Muscle layer of duodenum (tissue), 2 donors: ENCODE data around the gene ARL3.

Experiments
- H3K27ac ChIP-seq: one replicate; pipeline ENCODE4 v1.7.0; 2013; ENCODE audit warnings: mild to moderate bottlenecking, low read length
- H3K27me3 ChIP-seq: one replicate; pipeline ENCODE4 v1.7.0; 2013; ENCODE audit warnings: low read depth, mild to moderate bottlenecking, control low read depth, low read length
- H3K36me3 ChIP-seq, 2 donors: one replicate each; pipeline ENCODE4 v1.7.0; 2013; ENCODE audit warnings: low read length in 2 of 2, control low read depth in 1 of 2, mild to moderate bottlenecking in 1 of 2; ENCODE audit not compliant: insufficient read depth in 2 of 2, control insufficient read depth in 1 of 2
- H3K4me1 ChIP-seq, 2 donors: one replicate each; pipeline ENCODE4 v1.7.0; 2013; ENCODE audit warnings: low read length in 2 of 2, mild to moderate bottlenecking in 2 of 2, control low read depth in 1 of 2, moderate library complexity in 1 of 2; ENCODE audit not compliant: insufficient read depth in 2 of 2, control insufficient read depth in 1 of 2
- H3K4me3 ChIP-seq, 2 donors: one replicate each; pipeline ENCODE4 v1.7.0; 2013; ENCODE audit warnings: low read length in 2 of 2, low read depth in 1 of 2, mild to moderate bottlenecking in 1 of 2
- H3K9me3 ChIP-seq, 2 donors: one replicate each; pipeline ENCODE4 v1.7.0; 2013; ENCODE audit warnings: low read length in 2 of 2, control low read depth in 1 of 2, mild to moderate bottlenecking in 1 of 2; ENCODE audit not compliant: control insufficient read depth in 1 of 2
- donor health status: healthy.

The ARL3 gene

DNA sequence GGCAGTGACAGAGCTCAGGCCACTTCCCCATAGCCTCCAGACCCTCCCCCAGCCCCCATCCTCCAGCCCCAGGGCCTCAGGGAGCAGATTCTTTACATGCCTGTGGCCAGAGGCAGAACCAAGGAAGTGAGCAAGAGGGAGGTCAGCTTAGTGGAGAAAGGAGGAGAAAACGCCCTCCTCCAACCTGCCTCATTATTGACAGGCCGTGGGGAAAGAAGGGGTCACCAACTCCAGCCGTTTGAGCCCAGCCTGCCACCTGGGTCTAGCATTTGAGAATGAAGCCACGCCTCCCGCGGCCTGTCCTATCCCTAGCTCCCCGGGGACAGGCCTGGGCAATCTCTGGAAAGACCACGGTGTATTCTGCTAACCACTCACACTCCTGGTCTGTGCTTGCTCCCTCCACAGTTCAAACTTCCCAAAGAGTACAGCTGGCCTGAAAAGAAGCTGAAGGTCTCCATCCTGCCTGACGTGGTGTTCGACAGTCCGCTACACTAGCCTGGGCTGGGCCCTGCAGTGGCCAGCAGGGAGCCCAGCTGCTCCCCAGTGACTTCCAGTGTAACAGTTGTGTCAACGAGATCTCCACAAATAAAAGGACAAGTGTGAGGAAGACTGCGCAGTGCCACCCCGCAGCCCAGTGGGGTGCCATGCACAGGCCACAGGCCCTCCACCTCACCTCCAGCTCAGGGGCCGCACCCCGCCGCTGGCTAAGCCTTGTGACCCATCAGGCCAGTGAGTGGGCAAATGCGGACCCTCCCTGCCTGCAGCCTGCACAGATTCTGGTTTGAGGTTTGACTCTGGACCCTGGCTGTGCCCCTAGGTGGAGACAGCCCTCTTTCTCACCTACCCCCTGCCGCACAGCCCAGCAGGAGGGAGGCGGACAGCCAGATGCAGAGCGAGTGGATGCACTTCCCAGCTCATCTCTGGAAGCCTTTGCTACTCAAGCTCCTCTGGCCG lies 84.3 kb downstream of the ARL3 start:
- Histone ChIP-seq H3K9me3 (no peaks in the 10 kb centered on the region), H3K36me3 (peaks cover 3 to 7% of the 10 kb centered on the region in 2 donors), H3K27ac (peak overlapping the region; percentile 23), H3K4me3 (no peak overlapping the region), H3K4me1 (peaks cover 33 to 55% of the 10 kb centered on the region in 2 donors), H3K27me3 (no peaks in the 10 kb centered on the region)

DNA sequence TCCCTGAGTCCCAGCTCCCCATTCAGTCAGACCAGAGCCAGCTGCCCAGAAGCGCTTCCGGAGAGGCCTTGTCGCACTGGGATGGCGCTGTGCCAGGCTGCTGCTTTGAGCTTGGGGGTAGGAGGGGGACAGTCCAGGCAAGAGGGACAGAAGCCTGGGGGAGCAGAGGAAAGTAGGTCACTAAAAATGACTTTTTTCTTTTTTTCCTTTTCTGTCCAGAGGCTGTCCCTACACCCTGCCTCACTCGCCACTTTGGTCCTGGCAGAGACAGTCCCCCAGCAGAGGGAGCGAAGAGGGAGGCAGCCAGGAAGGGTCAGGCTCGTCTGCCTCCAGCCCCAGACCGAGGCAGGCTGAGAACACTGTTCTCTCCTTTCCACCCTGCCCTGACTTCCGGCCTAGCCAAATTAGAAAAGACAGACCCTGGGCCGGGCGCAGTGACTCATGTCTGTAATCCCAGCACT lies 85.7 kb downstream of the ARL3 start:
- peaks cover 3 to 7% of the 10 kb centered on the region in 2 donors for H3K36me3 ChIP-seq
- H3K27ac ChIP-seq, result peak overlapping the region; percentile 91
- peaks cover 31 to 42% of the 10 kb centered on the region in 2 donors for H3K4me1 ChIP-seq
- no peaks in the 10 kb centered on the region for H3K27me3 ChIP-seq
- no peaks in the 10 kb centered on the region for H3K9me3 ChIP-seq
- peak overlapping the region in 1 of 2 donors; percentile 22 for H3K4me3 ChIP-seq

GRCh38 chr10:102627736-102628293 lies 86.4 kb downstream of the ARL3 start:
- Histone ChIP-seq H3K27me3 (no peaks in the 10 kb centered on the region), H3K9me3 (no peaks in the 10 kb centered on the region), H3K36me3 (peaks cover 3 to 7% of the 10 kb centered on the region in 2 donors), H3K4me1 (peaks cover 28 to 35% of the 10 kb centered on the region in 2 donors), H3K4me3 (peak overlapping the region in 1 of 2 donors; percentile 22), H3K27ac (peak overlapping the region; percentile 91)

- Histone ChIP-seq H3K27ac (peak overlapping the region; percentile 91), H3K27me3 (no peaks in the 10 kb centered on the region), H3K4me3 (peak overlapping the region in 1 of 2 donors; percentile 22), H3K9me3 (no peaks in the 10 kb centered on the region), H3K36me3 (peaks cover 3 to 7% of the 10 kb centered on the region in 2 donors), H3K4me1 (peaks cover 23 to 32% of the 10 kb centered on the region in 2 donors)
These were observed 86.9 kb downstream of the ARL3 start for GRCh38 chr10:102627291-102627735.

- Histone ChIP-seq H3K4me3 (no peak overlapping the region), H3K27ac (peak overlapping the region; percentile 91), H3K9me3 (no peaks in the 10 kb centered on the region), H3K36me3 (peaks cover 3 to 7% of the 10 kb centered on the region in 2 donors), H3K27me3 (no peaks in the 10 kb centered on the region), H3K4me1 (peaks cover 20 to 39% of the 10 kb centered on the region in 2 donors)
These were observed 88.0 kb downstream of the ARL3 start for GRCh38 chr10:102626026-102626685.

GRCh38 chr10:102624751-102625645 lies 89.2 kb downstream of the ARL3 start:
- Histone ChIP-seq H3K36me3 (peaks cover 0 to 2% of the 10 kb centered on the region in 2 donors), H3K9me3 (no peaks in the 10 kb centered on the region), H3K27ac (no peak overlapping the region), H3K4me1 (peaks cover 27 to 51% of the 10 kb centered on the region in 2 donors), H3K4me3 (no peak overlapping the region), H3K27me3 (no peaks in the 10 kb centered on the region)

DNA sequence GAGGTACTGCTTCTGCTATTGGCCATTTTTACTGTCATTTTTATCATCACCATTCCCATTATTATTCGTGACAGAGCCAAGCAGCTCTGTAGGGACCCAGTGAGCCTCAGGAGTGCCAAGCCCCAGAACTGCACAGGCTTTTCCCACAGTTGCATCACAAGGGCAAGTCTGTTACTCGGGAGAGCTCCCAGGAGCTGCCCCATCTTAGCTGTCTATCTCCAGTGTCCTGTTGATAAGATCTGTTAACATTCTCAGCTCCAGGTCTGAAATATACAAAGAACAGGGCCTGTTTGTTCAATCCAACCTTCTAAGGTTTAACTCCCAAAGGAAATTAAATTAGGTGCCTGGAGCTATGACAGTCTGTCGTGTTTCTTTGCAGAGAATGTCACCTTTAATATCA lies 90.1 kb downstream of the ARL3 start:
- Histone ChIP-seq H3K4me3 (no peak overlapping the region), H3K9me3 (no peaks in the 10 kb centered on the region), H3K27me3 (no peaks in the 10 kb centered on the region), H3K27ac (no peak overlapping the region), H3K36me3 (no peaks in the 10 kb centered on the region), H3K4me1 (peaks cover 30 to 56% of the 10 kb centered on the region in 2 donors)
